NCI-H510A (cell line): Measurements from ENCODE around the gene ETV2.
"Not testable (repeated sequence)": the region's sequence is repeated elsewhere in the genome, so short reads cannot be mapped to it uniquely, and the experiment has no call there.

Experiments used
- DNase-seq: peaks from one replicate; lab custom pipeline; 2025; lab: John Stamatoyannopoulos, UW

Gene ETV2

DNA sequence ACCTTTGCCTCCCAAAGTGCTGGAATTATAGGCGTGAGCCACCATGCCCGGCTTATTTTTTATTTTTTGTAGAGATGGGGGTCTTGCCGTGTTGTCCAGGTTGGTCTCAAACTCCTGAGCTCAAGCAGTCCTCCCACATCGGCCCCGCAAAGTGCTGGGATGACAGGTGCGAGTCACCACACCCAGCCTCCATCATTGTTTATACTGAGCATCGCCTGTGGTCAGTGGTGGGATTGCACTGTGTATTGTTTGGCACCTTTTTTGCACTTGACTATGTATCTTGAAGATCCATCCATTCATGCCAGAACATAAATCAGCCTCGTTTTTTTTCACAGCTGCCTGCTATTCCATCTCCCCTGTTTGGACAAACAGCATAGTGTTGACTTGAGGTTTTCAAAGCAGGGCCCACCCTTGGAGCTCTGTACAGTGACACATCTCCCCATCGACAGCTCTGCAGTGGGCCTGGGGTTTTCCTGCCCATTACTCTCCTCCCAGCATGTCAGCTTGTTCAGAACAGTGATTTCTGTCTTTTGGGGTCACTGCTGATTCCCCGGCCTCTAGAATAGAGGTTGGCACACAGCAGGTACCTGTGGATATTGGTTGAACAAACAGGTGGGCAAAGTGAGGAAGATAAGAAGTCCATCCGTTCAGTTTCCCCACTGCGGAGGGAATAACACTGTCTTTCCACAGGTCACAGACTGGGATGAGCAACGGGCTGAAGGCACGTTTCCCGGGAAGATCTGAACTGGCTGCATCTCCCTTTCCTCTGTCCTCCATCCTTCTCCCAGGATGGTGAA is 16.6 kb downstream of the ETV2 start:
- no peak for DNase-seq

DNA sequence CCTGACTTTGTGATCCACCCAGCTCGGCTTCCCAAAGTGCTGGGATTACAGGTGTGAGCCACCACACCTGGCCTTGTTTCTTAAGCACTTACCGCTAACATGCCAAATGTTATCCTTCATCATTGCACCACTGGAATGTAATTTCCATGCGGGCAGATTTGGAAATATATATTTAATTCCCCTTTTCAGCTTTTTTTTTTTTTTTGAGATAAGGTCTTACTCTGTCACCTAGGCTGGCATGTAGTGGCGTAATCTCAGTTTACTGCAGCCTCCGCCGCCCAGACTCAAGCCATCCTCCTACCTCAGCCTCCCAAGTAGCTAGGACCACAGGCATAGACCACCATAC is 20.4 kb downstream of the ETV2 start:
- no peak for DNase-seq

- no peak for DNase-seq
Measured at GRCh38 chr19:35663981-35664380, 22.4 kb downstream of the ETV2 start.

DNA sequence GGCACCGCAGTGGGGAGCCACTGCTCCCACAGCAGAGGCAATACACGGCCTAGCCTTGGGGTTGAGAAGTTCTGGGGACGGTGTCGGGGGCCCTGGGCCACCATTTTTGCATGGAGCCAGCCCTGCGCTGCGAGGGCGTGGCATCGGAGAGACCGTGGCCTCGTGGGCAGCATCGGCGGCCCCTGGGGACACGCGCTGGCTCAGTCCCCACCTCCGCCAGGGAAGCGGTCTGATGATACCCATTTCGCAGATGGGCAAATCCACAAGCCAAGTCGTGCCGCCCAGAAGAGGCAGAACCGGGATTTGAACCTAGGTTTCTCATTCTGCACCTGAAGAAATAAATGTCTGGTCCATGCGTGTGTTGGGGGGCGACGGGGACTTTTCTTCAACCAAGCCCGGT is 23.6 kb downstream of the ETV2 start:
- DNase-seq, result no peak

- no peak for DNase-seq
Measured at GRCh38 chr19:35665604-35666003, 24.1 kb downstream of the ETV2 start.

- no peak for DNase-seq
Measured at GRCh38 chr19:35666251-35666913, 24.8 kb downstream of the ETV2 start, which contains the start of gene UPK1A. Gene UPK1A, plus strand, starts transcription at chr19:35666517. Its CDS starts 296 bp downstream, at chr19:35666813.

DNA sequence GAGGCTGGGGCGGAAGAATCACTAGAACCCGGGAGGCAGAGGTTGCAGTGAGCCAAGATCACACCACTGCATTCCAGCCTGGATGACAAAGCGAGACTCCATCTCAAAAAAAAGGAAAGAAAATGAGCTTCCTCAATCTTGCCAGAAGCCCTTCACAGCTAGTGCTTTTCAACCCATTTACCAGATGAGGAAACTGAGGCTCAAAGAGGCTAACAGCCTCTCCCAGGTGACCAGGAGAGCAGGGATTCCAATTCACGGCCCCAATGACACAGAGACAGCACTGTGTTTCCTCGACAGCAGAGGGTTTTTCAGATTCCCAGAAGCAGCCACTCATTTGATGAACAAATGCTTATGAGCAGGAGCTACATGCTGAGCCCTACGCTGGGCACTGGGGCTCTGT is 28.0 kb downstream of the ETV2 start:
- DNase-seq, result no peak

DNA sequence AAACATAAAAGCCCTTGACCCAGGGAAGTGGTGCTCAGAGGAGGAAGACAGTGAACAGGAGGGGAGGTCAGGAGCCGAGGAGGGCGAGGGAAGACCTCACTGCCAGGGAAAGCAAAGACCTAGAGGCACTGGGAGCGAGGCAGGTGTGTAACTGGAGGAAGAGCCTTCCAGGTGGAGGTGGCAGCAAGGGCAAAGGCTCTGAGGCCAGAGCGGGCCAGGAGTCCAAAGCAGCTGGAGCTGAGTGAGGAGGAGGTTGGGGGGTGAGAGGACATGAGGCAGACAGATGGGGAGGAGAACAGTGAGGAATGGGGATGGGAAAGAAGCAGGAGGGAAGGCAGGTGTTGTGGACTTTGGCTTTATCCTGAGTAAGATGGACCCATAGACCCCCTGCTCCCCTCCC is 28.4 kb downstream of the ETV2 start:
- DNase-seq, result no peak

DNA sequence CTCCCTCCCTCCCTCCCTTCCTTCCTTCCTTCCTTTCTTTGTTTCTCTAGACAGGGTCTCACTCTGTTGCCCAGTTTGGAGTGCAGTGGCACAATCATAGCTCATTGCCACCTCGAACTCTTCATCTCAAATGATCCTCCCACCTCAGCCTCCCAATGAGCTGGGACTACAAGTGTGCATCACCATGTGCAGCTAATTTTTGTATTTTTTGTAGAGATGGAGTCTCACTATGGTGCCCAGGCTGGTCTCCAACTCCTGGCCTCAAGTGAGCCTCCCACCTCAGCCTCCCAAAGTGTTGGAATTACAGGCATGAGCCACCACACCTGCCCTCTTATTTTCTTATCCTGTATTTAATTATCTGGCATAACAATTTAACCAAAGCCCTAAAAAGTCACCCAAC is 29.1 kb downstream of the ETV2 start:
- no peak for DNase-seq

GRCh38 chr19:35671818-35672217 is 30.3 kb downstream of the ETV2 start:
- no peak for DNase-seq

GRCh38 chr19:35673121-35673804 is 31.7 kb downstream of the ETV2 start:
- no peak for DNase-seq

DNA sequence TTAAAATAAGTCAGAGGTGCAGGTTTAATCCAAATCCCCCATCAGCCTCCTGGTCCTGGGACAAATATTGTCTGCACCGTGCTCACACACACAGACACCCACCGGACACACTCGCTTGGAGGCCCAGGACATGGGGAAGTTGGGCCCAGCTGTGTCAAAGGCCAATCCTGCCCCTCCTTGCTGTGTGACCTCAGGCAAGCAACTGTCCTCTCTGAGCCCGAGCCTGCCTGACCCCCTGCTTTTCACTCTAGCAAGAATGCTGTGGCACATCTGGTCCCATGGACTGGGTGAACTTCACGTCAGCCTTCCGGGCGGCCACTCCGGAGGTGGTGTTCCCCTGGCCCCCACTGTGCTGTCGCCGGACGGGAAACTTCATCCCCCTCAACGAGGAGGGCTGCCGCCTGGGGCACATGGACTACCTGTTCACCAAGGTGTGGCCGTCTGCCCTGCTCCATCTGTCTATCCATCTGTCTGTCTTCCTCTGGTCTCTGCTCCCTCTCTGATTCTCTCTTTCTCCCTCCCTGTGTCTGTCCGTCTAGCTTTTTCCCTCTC is 34.1 kb downstream of the ETV2 start:
- DNase-seq, result no peak

- DNase-seq, result no peak
Measured at GRCh38 chr19:35689836-35690235, 48.3 kb downstream of the ETV2 start.

DNA sequence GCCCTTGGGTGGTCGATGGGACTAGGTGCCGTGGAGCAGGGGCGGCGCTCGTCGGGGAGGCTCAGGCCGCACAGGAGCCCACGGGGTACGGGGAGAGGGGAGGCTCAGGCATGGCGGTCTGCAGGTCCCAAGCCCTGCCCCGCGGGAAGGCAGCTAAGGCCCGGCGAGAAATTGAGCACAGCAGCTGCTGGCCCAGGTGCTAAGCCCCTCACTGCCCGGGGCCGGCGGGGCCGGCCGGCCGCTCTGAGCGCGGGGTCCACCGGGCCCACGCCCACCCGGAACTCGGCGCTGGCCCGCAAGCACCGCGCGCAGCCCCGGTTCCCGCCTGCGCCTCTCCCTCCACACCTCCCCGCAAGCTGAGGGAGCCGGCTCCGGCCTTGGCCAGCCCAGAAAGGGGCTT is 49.6 kb downstream of the ETV2 start:
- DNase-seq, result not testable (repeated sequence)

DNA sequence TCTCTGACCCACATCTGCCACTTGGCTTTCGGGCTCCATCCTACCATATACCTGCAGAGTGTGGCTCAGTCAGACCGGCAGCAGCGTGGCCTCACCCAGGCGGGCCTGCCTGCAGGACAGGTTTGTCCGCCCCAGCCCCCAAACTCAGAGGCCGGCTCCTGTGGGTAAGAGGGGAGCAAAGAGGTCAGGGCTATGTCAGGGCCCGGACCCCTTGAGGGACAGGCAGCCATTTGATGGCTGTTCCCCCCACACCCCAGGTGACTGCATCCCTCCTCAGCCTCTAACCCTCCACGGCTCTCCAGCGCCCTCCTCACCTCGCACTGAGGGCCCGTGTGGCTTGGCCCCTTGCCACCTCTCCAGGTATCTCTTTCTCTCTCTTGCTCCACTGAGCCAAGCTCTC is 50.5 kb downstream of the ETV2 start:
- no peak for DNase-seq

DNA sequence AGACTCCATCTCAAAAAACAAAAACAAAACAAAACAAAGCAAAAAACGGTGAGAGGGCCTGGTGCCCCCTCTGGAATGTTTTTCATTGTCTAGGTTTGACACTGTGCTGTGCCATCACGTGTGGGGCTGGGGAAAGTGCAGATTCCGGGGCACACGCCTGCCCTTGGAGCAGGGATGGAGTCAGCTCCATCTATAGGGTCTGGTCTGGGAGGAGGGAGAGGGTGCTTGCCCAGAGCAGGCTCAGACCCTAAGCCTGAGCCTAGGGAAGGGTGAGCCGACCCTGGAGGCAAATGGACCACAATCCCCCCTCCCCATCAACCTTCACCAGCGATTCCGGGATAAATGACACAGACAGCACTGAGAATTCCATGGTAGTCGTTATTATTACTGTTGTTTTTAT is 51.9 kb downstream of the ETV2 start:
- DNase-seq, result no peak

DNA sequence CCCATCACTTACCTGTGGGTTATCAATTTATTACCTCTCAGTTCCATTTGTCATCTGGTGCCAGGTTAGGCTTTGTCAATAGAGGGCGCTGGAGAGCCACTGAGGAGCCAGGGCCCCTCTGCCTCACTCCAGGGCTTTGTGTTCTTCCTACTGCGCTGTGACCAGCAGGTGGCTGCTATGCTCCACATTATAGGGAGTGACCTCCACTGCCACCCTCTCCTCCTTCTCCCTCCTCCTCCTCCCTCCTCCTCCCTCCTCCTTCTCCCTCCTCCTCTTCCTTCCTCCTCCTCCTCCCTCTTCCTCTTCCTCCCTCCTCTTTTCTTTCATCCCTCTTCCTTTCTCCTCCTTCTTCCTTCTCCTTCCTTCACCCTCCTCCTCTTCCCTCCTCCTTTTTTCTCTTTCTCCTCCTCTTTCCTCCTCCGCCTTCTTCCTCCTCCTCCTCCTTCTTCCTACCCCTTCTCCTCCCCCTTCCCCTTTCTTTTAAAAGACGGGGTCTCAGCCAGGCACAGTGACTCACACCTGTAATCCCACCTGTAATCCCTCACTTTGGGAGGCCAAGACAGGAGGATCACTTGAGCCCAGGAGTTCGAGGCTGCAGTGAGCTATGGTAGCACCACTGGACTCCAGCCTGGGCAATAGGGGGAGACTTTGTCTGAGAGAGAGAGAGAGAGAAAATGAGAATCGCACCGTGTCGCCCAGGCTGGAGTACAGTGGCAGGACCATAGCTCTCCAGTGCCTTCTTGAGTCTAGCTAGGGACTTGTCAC is 52.5 kb downstream of the ETV2 start:
- peak; percentile 78 for DNase-seq
